Measurements from ENCODE around the gene SYTL5. TPM values are rescaled to one million over a fixed set of nuclear protein-coding genes. Genes with fewer than 3 reads are reported as not detected.

Gene SYTL5
- total RNA-seq, 3 donors from 2014 or later, result 0.80 to 10.0 (median 3.9) TPM

DNA sequence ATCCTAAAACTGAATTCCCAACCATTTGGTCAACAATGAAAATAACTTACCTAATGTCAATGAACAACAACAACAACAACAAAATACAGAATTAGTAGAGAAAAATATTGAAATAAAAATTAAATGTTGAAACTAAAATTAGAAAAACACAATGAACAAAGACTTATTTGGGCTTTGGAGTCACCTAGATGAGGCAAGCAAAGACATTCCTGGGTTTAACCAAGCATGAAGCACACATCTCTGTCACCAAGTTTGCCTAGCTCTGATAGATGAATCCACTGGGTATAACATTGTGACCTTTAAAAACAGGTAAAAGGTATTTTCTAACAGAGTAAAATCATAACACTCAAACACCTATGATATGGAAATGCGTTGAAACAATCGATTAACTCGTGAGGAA is 13.2 kb upstream of the SYTL5 start:
- no peaks in the 10 kb centered on the region for H3K9me3 ChIP-seq
- no peak overlapping the region for H3K27ac ChIP-seq
- H3K4me3 ChIP-seq, result no peak overlapping the region
- H3K27me3 ChIP-seq, result peaks cover 0 to 37% of the 10 kb centered on the region in 2 donors
- no peak for TF ChIP-seq POLR2A (IDR thresholded peaks at IDR 0.05)
- TF ChIP-seq, protein P1, sequence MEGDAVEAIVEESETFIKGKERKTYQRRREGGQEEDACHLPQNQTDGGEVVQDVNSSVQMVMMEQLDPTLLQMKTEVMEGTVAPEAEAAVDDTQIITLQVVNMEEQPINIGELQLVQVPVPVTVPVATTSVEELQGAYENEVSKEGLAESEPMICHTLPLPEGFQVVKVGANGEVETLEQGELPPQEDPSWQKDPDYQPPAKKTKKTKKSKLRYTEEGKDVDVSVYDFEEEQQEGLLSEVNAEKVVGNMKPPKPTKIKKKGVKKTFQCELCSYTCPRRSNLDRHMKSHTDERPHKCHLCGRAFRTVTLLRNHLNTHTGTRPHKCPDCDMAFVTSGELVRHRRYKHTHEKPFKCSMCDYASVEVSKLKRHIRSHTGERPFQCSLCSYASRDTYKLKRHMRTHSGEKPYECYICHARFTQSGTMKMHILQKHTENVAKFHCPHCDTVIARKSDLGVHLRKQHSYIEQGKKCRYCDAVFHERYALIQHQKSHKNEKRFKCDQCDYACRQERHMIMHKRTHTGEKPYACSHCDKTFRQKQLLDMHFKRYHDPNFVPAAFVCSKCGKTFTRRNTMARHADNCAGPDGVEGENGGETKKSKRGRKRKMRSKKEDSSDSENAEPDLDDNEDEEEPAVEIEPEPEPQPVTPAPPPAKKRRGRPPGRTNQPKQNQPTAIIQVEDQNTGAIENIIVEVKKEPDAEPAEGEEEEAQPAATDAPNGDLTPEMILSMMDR (IDR thresholded peaks at IDR 0.05), result no peak
- TF ChIP-seq POLR2AphosphoS5 (IDR thresholded peaks at IDR 0.05), result no peak
- no peaks in the 10 kb centered on the region for H3K4me1 ChIP-seq
- intact Hi-C loops (cut with DNase I; ENCODE audit: low total_unique reads), result no loop called here
- no peak for DNase-seq (ENCODE audit: low spot score in 2 of 2)
- H3K36me3 ChIP-seq, result no peaks in the 10 kb centered on the region

DNA sequence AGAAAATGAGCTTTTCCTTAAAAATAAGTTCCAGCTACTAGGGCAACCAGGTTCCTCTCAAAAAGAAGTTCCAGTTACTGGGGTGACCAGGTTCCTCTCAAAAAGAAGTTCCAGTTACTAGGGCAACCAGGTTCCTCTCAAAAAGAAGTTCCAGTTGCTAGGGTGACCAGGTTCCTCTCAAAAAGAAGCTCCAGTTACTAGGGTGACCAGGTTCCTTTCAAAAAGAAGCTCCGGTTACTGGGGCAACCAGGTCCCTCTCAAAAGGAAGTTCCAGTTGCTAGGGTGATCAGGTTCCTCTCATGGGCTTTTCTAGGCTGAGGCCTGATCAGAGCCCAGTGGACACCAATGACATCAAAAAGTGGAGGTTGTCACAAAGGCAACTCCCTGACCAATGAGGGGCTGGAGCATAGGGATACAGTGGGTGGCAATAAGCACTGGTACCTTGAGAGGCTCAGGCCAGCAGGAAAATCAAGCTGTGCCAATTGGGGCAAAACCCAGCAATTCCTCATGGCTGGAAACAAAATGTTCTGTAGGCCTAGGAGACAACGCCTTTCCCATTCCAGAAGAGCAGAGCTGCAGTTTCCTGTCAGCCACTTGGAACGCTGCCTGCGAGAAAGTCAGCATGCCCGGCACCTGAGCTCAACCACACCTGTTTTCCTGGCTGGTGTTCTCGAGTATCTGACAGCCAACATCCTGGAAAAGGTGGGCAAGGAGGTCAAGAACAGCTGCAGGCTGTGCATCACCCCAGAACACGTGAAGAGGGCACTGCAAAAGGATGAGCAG is 12.3 kb upstream of the SYTL5 start:
- Histone ChIP-seq H3K27ac (no peak overlapping the region), H3K4me1 (no peaks in the 10 kb centered on the region), H3K27me3 (peaks cover 0 to 44% of the 10 kb centered on the region in 2 donors), H3K9me3 (no peaks in the 10 kb centered on the region), H3K36me3 (no peaks in the 10 kb centered on the region), H3K4me3 (no peak overlapping the region)
- DNase-seq (ENCODE audit: low spot score in 2 of 2), result no peak
- intact Hi-C loops (cut with DNase I; ENCODE audit: low total_unique reads), result no loop called here
- TF ChIP-seq, protein P1 (IDR thresholded peaks at IDR 0.05), result no peak
- no peak for TF ChIP-seq POLR2AphosphoS5 (IDR thresholded peaks at IDR 0.05)

DNA sequence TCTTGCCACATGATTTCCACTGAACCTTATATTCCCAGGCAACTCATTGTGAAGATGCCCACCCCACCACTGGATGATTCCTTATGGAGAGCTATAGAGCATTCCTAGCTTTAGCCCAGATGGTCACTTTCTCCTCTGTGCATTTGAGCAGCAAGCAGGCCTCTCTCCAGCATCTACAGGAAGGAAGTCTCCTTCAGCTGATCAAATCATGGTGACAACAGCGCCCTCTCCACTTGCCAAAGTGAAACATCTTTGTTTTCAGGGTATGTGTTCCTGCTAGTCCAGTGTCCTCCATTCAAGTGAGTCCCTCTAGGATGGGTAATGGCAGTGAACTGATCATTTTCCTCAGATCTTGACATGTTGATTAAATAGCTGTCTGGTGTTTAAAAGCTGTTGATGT is 10.9 kb upstream of the SYTL5 start:
- no peak for TF ChIP-seq POLR2A (IDR thresholded peaks at IDR 0.05)
- TF ChIP-seq POLR2AphosphoS5 (IDR thresholded peaks at IDR 0.05), result no peak
- TF ChIP-seq, protein P1 (IDR thresholded peaks at IDR 0.05), result no peak
- no peak for DNase-seq (ENCODE audit: low spot score in 2 of 2)
- H3K27ac ChIP-seq, result no peak overlapping the region
- intact Hi-C loops (cut with DNase I; ENCODE audit: low total_unique reads), result no loop called here
- H3K36me3 ChIP-seq, result no peaks in the 10 kb centered on the region
- peaks cover 0 to 44% of the 10 kb centered on the region in 2 donors for H3K27me3 ChIP-seq
- no peaks in the 10 kb centered on the region for H3K4me1 ChIP-seq
- no peaks in the 10 kb centered on the region for H3K9me3 ChIP-seq
- no peak overlapping the region for H3K4me3 ChIP-seq

- intact Hi-C loops (cut with DNase I; ENCODE audit: low total_unique reads), result no loop called here
- peaks cover 0 to 33% of the 10 kb centered on the region in 2 donors for H3K27me3 ChIP-seq
- H3K9me3 ChIP-seq, result no peaks in the 10 kb centered on the region
- no peaks in the 10 kb centered on the region for H3K4me1 ChIP-seq
- DNase-seq (ENCODE audit: low spot score in 2 of 2), result no peak
- H3K27ac ChIP-seq, result no peak overlapping the region
- no peak overlapping the region for H3K4me3 ChIP-seq
- no peaks in the 10 kb centered on the region for H3K36me3 ChIP-seq
- TF ChIP-seq POLR2A (IDR thresholded peaks at IDR 0.05) (no peak), POLR2AphosphoS5 (IDR thresholded peaks at IDR 0.05) (no peak)
- TF ChIP-seq, protein P1 (IDR thresholded peaks at IDR 0.05), result no peak
Observed at GRCh38 chrX:37997096-37997495, 9.3 kb upstream of the SYTL5 start.

GRCh38 chrX:37998586-37999262 is 7.6 kb upstream of the SYTL5 start:
- H3K27ac ChIP-seq, result no peak overlapping the region
- DNase-seq (ENCODE audit: low spot score in 2 of 2), result no peak
- peaks cover 0 to 24% of the 10 kb centered on the region in 2 donors for H3K27me3 ChIP-seq
- H3K9me3 ChIP-seq, result no peaks in the 10 kb centered on the region
- H3K4me3 ChIP-seq, result no peak overlapping the region
- intact Hi-C loops (cut with DNase I; ENCODE audit: low total_unique reads), result no loop called here
- H3K36me3 ChIP-seq, result no peaks in the 10 kb centered on the region
- no peak for TF ChIP-seq POLR2A (IDR thresholded peaks at IDR 0.05)
- TF ChIP-seq POLR2AphosphoS5 (IDR thresholded peaks at IDR 0.05), result no peak
- TF ChIP-seq, protein P1 (IDR thresholded peaks at IDR 0.05), result no peak
- H3K4me1 ChIP-seq, result no peaks in the 10 kb centered on the region
